GM12801 (cell line): Measurements from ENCODE around the gene RNF6.

Experiments used
- TF ChIP-seq, protein P1 (sequence below): IDR thresholded peaks from one replicate; pipeline ENCODE4 v1.5.1; 2011; ENCODE audit warnings: control low read depth; ENCODE audit not compliant: insufficient read length; ENCODE audit errors: extremely low read depth

The RNF6 gene

GRCh38 chr13:26246154-26246553, 24.0 kb upstream of the RNF6 start:
- TF ChIP-seq, protein P1, sequence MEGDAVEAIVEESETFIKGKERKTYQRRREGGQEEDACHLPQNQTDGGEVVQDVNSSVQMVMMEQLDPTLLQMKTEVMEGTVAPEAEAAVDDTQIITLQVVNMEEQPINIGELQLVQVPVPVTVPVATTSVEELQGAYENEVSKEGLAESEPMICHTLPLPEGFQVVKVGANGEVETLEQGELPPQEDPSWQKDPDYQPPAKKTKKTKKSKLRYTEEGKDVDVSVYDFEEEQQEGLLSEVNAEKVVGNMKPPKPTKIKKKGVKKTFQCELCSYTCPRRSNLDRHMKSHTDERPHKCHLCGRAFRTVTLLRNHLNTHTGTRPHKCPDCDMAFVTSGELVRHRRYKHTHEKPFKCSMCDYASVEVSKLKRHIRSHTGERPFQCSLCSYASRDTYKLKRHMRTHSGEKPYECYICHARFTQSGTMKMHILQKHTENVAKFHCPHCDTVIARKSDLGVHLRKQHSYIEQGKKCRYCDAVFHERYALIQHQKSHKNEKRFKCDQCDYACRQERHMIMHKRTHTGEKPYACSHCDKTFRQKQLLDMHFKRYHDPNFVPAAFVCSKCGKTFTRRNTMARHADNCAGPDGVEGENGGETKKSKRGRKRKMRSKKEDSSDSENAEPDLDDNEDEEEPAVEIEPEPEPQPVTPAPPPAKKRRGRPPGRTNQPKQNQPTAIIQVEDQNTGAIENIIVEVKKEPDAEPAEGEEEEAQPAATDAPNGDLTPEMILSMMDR, result no peak

GRCh38 chr13:26236296-26236695, 14.2 kb upstream of the RNF6 start:
- TF ChIP-seq, protein P1, result no peak

GRCh38 chr13:26230703-26231102, 8.6 kb upstream of the RNF6 start:
- TF ChIP-seq, protein P1, result no peak

DNA sequence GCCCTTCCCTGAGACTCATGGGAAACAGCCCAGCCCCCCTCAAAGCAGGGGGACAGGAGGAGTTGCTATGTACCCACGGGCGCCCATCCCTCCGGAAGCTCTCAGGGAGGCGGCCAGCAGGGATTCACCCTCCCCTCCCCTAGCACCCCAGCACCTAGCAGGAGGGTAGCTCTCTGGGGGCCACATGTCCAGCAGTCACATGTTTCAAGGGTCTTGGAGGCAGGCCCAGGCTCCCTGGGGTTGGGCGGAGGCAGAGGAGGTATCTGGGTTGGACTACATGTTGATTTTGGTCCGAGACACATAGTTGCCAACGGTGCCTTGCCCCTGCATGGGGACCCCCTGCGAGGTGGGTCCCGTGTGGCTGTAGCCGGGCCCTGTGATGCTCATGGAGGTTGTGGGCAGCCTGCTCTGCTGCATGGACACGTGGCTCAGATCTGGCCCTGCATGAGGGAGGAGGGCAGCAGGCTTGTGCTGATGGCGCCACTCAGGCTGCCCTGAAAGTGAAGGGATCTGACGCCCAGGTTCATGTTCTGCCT, 7.0 kb upstream of the RNF6 start:
- TF ChIP-seq, protein P1, result no peak

DNA sequence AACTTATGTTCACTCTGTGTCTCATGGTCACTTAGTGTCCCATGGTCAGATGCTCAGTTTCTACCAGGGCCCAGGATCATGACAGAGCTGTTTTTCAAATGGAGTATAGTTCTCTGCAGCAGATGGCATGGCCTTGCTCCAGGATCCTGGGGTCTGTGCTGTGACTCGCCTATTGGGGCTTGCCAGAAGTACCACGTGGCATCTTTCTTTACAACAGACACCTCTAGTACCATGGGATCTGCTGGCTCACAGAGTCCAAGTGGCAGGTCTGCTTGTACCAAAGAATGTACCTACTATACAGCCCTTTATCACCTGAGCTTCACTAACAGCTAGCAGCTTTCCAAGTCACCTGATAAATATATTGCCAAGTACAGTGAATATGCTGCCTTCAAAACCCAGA, 6.0 kb upstream of the RNF6 start:
- TF ChIP-seq, protein P1, result no peak

GRCh38 chr13:26227166-26227971, 5.3 kb upstream of the RNF6 start:
- TF ChIP-seq, protein P1, result no peak

- TF ChIP-seq, protein P1, result no peak
These were observed 3.9 kb upstream of the RNF6 start for GRCh38 chr13:26225896-26226617.
